Endodermal cell (in vitro differentiated cells): ENCODE results near the gene ZNF484. TPM values are rescaled to one million over a fixed set of nuclear protein-coding genes. Genes with fewer than 3 reads are reported as not detected.
A peak's percentile ranks its signal among the peaks of the same experiment; 100 is the strongest.
"Not testable (repeated sequence)": the region's sequence is repeated elsewhere in the genome, so short reads cannot be mapped to it uniquely, and the experiment has no call there.

Experiments used
- DNase-seq: peaks from one replicate; pipeline ENCODE4 v3.0.0-alpha.2; 2017
- H3K27ac ChIP-seq: 2 replicates; pipeline ENCODE4 v1.5.1; 2013; ENCODE audit warnings: mild to moderate bottlenecking, low read depth, low read length, moderate library complexity
- H3K27me3 ChIP-seq: 2 replicates; pipeline ENCODE4 v1.6.1; 2013; ENCODE audit warnings: mild to moderate bottlenecking, low read length, moderate library complexity; ENCODE audit not compliant: insufficient read depth, control insufficient read depth, poor library complexity, severe bottlenecking
- H3K36me3 ChIP-seq: 2 replicates; pipeline ENCODE4 v1.7.0; 2013; ENCODE audit warnings: mild to moderate bottlenecking, low read length, moderate library complexity; ENCODE audit not compliant: control insufficient read depth, insufficient read depth
- H3K4me1 ChIP-seq: one replicate; pipeline ENCODE4 v1.7.0; 2013; ENCODE audit warnings: low read length; ENCODE audit not compliant: control insufficient read depth, insufficient read depth
- H3K4me3 ChIP-seq: 2 replicates; pipeline ENCODE4 v1.5.1; 2013; ENCODE audit warnings: mild to moderate bottlenecking, low read length, moderate library complexity
- H3K9ac ChIP-seq: 2 replicates; pipeline ENCODE4 v1.6.1; 2013; ENCODE audit warnings: mild to moderate bottlenecking, low read length, moderate library complexity; ENCODE audit not compliant: poor library complexity, severe bottlenecking; ENCODE audit errors: extremely low read depth
- H3K9me3 ChIP-seq: 2 replicates; pipeline ENCODE4 v1.6.1; 2013; ENCODE audit warnings: mild to moderate bottlenecking, low read length, moderate library complexity; ENCODE audit not compliant: control insufficient read depth
- H3K27ac Mint-ChIP-seq: 2 replicates; pipeline ENCODE4 v1.8.0; 2020; ENCODE audit warnings: mixed read lengths
- H3K27me3 Mint-ChIP-seq: 2 replicates; pipeline ENCODE4 v1.8.0; 2021; ENCODE audit warnings: mild to moderate bottlenecking, mixed read lengths; ENCODE audit not compliant: insufficient read depth
- H3K36me3 Mint-ChIP-seq: 2 replicates; pipeline ENCODE4 v1.8.0; 2020; ENCODE audit warnings: low read depth, mixed read lengths
- H3K4me1 Mint-ChIP-seq: 2 replicates; pipeline ENCODE4 v1.8.0; 2020; ENCODE audit warnings: mixed read lengths
- H3K4me3 Mint-ChIP-seq: 2 replicates; pipeline ENCODE4 v1.8.0; 2020; ENCODE audit warnings: mild to moderate bottlenecking, moderate library complexity, mixed read lengths
- H3K9me3 Mint-ChIP-seq: 2 replicates; pipeline ENCODE4 v1.8.0; 2020; ENCODE audit warnings: mild to moderate bottlenecking, mixed read lengths
- CTCF ChIP-seq: fragments of 200-600 bp; sonication (generic); conservative IDR thresholded peaks from 2 replicates; pipeline ENCODE4 v1.5.0; 2021; ENCODE audit warnings: antibody characterized with exemption, mild to moderate bottlenecking
- WGBS, 2 experiments: methylation state at CpG; one replicate each; pipeline versions ENCODE4 v1.1.5 to v1.1.7; 2013; ENCODE audit warnings: missing lambda C conversion rate in 2 of 2, mixed read lengths in 1 of 2; ENCODE audit not compliant: insufficient coverage in 1 of 2, insufficient read length in 1 of 2; 5-methylcytosine and 5-hydroxymethylcytosine counted together
- total RNA-seq, 2 donors: library from RNA; stranded (reverse); fragmentation: NEBNext Ultra II Directional in 1 of 2; extraction: Animal tissue kit (Norgen Biotek cat#: 25700) in 1 of 2; gene quantifications; 2 replicates in 1 of 2; 3 replicates in 1 of 2; pipeline ENCODE4 v1.2.1, GENCODE V29; 2021

The ZNF484 gene
- total RNA-seq, 2 donors from 2014 or later, result 9.3 to 17.7 TPM

GRCh38 chr9:92798358-92798757 lies 79.5 kb downstream of the ZNF484 start:
- Mint-ChIP-seq H3K9me3 (no peaks in the 10 kb centered on the region), H3K4me3 (no peak overlapping the region), H3K4me1 (peaks cover 11% of the 10 kb centered on the region), H3K36me3 (no peaks in the 10 kb centered on the region), H3K27ac (no peak overlapping the region), H3K27me3 (peaks cover 19% of the 10 kb centered on the region)
- Histone ChIP-seq H3K9ac (no peak overlapping the region), H3K9me3 (no peaks in the 10 kb centered on the region), H3K27ac (no peak overlapping the region), H3K4me3 (no peak overlapping the region), H3K27me3 (peaks cover 2% of the 10 kb centered on the region), H3K4me1 (no peaks in the 10 kb centered on the region), H3K36me3 (no peaks in the 10 kb centered on the region)
- 94 to 97% methylated on average over 8 to 11 of the region's 11 CpGs for WGBS, 2 experiments
- no peak for TF ChIP-seq CTCF
- no peak for DNase-seq

GRCh38 chr9:92796337-92796804 lies 81.5 kb downstream of the ZNF484 start:
- not testable (repeated sequence) for H3K27ac Mint-ChIP-seq, H3K4me3 Mint-ChIP-seq, H3K9ac ChIP-seq, H3K4me1 ChIP-seq, H3K9me3 Mint-ChIP-seq, H3K4me1 Mint-ChIP-seq, H3K27ac ChIP-seq, H3K4me3 ChIP-seq, H3K9me3 ChIP-seq, H3K36me3 ChIP-seq, H3K27me3 ChIP-seq, H3K36me3 Mint-ChIP-seq
- H3K27me3 Mint-ChIP-seq, result peaks cover 19% of the 10 kb centered on the region
- WGBS, 2 experiments, result 79 to 82% methylated on average over 5 to 9 of the region's 9 CpGs
- DNase-seq, result peak; percentile 47

GRCh38 chr9:92795598-92796336 lies 82.1 kb downstream of the ZNF484 start:
- Histone ChIP-seq H3K9me3 (no peaks in the 10 kb centered on the region), H3K36me3 (no peaks in the 10 kb centered on the region), H3K9ac (no peak overlapping the region), H3K27ac (no peak overlapping the region), H3K4me1 (no peaks in the 10 kb centered on the region), H3K27me3 (peaks cover 12% of the 10 kb centered on the region), H3K4me3 (no peak overlapping the region)
- Mint-ChIP-seq H3K9me3 (no peaks in the 10 kb centered on the region), H3K36me3 (no peaks in the 10 kb centered on the region), H3K4me3 (no peak overlapping the region), H3K27ac (no peak overlapping the region), H3K4me1 (peaks cover 7% of the 10 kb centered on the region), H3K27me3 (peaks cover 19% of the 10 kb centered on the region)
- peak; percentile 38 for DNase-seq
- WGBS, 2 experiments, result 85 to 88% methylated on average over 6 to 9 of the region's 9 CpGs
- TF ChIP-seq CTCF, result no peak

Other genes with a start within 250 kb of the ZNF484 start
- gene IPPK, start 207.9 kb downstream of the ZNF484 start, total RNA-seq, result 1 to 10 TPM; 9.3 TPM
- gene BICD2, start 113.2 kb downstream of the ZNF484 start, total RNA-seq, result 10 to 100 TPM; 20.7 to 20.9 TPM
- gene FGD3, start 69.5 kb upstream of the ZNF484 start, total RNA-seq, result 1 to 10 TPM; 1.4 to 1.9 TPM
- 1 to 10 TPM; 5.1 to 5.9 TPM for gene SUSD3, start 180.7 kb upstream of the ZNF484 start, total RNA-seq
- 10 to 100 TPM; 16.4 to 21.9 TPM for gene CARD19, start 218.2 kb upstream of the ZNF484 start, total RNA-seq